Activated T-helper 17 cell treated with anti-CD3 and anti-CD28 coated beads, Interleukin-2, amount 50 U/mL, for 72 hours (primary cell): ENCODE results near the gene SPON1. TPM values are rescaled to one million over a fixed set of nuclear protein-coding genes. Genes with fewer than 3 reads are reported as not detected.

Source experiments
- ATAC-seq: fragments of 150-1000 bp; cut with Tn5 transposase; replicated peaks from 2 replicates; pipeline ENCODE4 v1.10.0; 2021; ENCODE audit warnings: mild to moderate bottlenecking, moderate library complexity
- H3K27ac Mint-ChIP-seq: one replicate; pipeline ENCODE4 v1.8.0; 2022; ENCODE audit warnings: mixed read lengths
- H3K27me3 Mint-ChIP-seq: one replicate; pipeline ENCODE4 v1.8.0; 2022; ENCODE audit warnings: mixed read lengths
- H3K36me3 Mint-ChIP-seq: one replicate; pipeline ENCODE4 v1.8.0; 2022; ENCODE audit warnings: low read depth, mild to moderate bottlenecking, mixed read lengths
- H3K4me1 Mint-ChIP-seq: one replicate; pipeline ENCODE4 v1.8.0; 2022; ENCODE audit warnings: mixed read lengths
- H3K4me3 Mint-ChIP-seq: one replicate; pipeline ENCODE4 v1.8.0; 2022; ENCODE audit warnings: mild to moderate bottlenecking, mixed read lengths
- H3K9me3 Mint-ChIP-seq: one replicate; pipeline ENCODE4 v1.8.0; 2022; ENCODE audit warnings: mixed read lengths
- total RNA-seq, 2 donors: library from RNA; stranded (reverse); gene quantifications; one replicate each; pipeline ENCODE4 v1.2.3, GENCODE V29; 2022

Gene SPON1
- total RNA-seq, 2 donors from 2014 or later: 0.06 to 0.90 TPM

DNA sequence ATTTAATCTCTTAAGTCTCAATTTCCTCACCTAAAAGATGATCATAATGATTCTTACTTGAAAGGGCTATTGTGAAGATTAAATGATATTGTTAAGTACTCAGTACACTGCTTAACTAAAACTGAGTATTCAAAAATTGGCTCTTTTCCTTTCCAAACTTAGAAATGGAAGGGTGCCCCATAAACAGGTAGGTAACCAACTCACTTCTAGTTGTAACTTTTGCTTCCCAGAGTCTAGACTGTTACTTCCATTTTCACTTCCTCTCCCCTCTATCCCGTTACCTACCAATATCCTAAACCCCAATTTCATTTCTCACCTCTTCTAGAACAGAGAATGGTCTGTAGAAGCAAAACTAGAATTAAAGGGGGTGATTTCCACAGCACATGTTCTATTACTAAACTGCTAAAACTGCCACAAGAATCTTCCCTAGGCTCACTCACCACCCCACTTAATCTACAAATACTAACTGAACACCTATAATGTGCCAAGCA lies 346.4 kb downstream of the SPON1 start:
- Mint-ChIP-seq H3K4me3 (no peak overlapping the region), H3K27me3 (no peaks in the 10 kb centered on the region), H3K27ac (no peak overlapping the region), H3K9me3 (no peaks in the 10 kb centered on the region), H3K4me1 (peaks cover 6% of the 10 kb centered on the region), H3K36me3 (no peaks in the 10 kb centered on the region)
- peak; percentile 28 for ATAC-seq

DNA sequence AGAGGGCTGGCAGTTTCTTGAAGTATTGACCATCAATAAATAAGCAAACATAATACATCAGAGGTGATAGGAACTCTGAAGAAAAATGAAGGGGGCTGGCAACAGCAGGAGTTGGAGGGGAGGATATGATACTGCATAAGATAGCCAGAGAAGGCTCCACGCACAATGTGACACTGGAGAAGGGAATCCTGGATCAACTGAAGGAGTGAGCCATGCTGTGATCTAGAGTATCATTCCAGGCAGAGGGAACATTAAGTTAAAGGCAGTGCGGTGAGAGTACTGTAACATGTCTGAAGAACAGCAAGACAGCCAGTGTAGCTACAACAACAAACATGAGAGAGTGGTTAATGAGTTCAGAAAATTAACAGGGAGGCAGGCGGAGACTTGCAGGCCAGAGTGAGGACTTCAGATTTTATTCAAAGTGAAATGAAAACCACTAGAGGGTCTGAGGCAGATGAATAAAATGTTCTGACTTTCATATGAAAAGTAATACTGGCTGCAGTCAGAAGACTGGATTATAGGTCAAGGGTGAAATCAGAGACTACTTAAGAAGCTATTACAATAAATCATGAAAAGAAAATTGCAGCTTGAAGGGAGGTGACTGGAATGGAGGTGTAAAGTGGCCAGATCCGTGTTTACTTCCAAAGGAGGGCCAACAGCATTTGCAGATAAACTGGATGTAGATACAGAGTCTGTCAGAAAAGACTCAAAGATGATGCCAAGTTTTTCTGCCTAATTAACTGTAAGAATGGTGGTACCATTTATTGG lies 347.1 kb downstream of the SPON1 start:
- Mint-ChIP-seq H3K4me3 (no peak overlapping the region), H3K27ac (no peak overlapping the region), H3K9me3 (no peaks in the 10 kb centered on the region), H3K27me3 (no peaks in the 10 kb centered on the region), H3K4me1 (peaks cover 6% of the 10 kb centered on the region), H3K36me3 (no peaks in the 10 kb centered on the region)
- no peak for ATAC-seq

DNA sequence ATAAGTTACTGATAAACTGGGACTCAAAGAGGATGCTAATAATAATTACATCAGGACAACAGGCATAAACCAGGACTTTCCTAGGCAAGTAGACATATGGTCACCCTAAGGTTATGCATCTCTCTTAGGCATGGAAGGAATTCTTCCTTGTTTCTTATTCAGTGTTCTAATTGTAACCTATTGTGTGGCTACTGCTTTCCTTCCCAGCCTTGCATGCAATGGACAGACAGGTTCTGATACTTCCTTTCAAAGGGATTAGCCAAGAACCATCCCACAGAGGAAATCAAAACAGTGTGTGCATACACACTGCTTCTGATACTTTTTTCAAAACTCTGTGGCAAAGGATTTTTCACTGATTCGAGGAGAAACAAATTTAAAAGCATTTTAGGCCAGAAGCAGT lies 348.2 kb downstream of the SPON1 start:
- Mint-ChIP-seq H3K4me3 (no peak overlapping the region), H3K27me3 (no peaks in the 10 kb centered on the region), H3K36me3 (no peaks in the 10 kb centered on the region), H3K9me3 (no peaks in the 10 kb centered on the region), H3K27ac (no peak overlapping the region), H3K4me1 (peaks cover 6% of the 10 kb centered on the region)
- ATAC-seq: no peak

DNA sequence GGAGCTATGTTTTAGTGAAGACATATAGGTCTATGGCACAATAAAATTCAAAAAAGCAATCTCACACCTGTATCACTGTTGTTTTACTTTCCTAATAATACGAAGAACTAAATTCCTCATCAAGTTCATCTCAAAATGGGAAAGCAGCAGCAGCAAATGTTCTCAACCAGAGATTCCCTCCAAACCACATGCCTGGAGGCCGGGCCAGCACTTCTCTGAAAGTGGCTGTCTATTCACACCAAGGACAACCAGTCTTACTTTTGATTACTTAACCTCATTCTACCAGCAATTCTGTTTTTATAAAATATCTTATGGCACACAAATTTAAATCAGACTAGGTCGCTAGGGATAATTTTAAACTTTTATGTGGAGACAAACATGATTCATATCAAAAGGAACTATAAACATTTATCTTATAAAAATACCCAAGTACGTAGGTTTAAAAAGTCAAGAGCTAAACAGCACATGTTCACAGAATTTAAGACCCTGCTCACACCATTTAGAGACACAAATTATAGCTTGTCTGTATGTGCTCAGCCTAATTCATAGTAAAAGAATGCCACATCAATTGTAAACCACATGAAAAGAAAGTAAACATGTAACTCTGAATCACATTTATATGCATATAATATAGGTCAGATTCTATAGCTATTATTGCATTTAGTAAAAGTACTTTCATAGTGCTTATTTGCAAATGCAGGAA lies 350.4 kb downstream of the SPON1 start:
- Mint-ChIP-seq H3K36me3 (no peaks in the 10 kb centered on the region), H3K4me3 (peak overlapping the region; percentile 31), H3K9me3 (no peaks in the 10 kb centered on the region), H3K4me1 (peaks cover 10% of the 10 kb centered on the region), H3K27me3 (no peaks in the 10 kb centered on the region), H3K27ac (peak overlapping the region; percentile 31)
- ATAC-seq: peak; percentile 76

DNA sequence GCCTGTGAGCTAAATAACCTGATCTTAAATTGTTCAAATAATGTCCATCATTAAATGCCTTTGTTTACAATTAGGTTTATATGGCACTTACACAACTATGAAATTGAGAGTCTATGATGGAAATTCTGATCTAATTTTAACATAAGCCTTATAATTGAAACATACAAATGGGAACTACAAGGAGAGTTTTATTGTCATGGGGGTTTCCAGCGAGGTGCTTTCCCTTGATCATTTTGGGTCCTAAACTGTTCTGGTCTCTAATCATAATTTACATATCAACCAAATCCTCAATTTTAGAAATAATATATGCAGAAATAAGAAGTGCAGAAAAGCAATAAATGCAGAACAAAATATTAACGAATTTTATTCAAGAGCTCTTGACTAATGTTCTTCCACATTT lies 351.6 kb downstream of the SPON1 start:
- Mint-ChIP-seq H3K27ac (no peak overlapping the region), H3K4me3 (no peak overlapping the region), H3K9me3 (no peaks in the 10 kb centered on the region), H3K36me3 (no peaks in the 10 kb centered on the region), H3K4me1 (peaks cover 10% of the 10 kb centered on the region), H3K27me3 (no peaks in the 10 kb centered on the region)
- no peak for ATAC-seq

DNA sequence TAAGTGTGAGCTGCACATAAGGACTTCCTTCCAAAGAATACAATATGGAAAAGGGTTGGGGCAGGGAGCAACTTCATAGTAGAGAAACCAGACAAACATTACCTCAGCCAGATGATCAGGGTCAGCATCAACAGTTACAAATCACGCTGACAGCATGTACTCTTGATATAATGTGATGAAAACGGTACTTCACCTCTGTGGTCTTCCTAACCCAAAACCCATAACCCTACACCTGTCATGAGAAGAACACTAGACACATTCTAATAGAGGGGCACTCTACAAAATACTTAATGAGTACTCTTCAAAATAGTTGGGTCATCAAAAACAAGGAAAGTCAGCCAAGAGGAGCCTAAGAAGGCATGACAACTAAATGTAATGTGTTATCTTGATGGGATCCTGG lies 352.6 kb downstream of the SPON1 start:
- peaks cover 14% of the 10 kb centered on the region for H3K4me1 Mint-ChIP-seq
- no peaks in the 10 kb centered on the region for H3K27me3 Mint-ChIP-seq
- no peak for ATAC-seq
- no peak overlapping the region for H3K4me3 Mint-ChIP-seq
- no peak overlapping the region for H3K27ac Mint-ChIP-seq
- no peaks in the 10 kb centered on the region for H3K9me3 Mint-ChIP-seq
- H3K36me3 Mint-ChIP-seq: no peaks in the 10 kb centered on the region
